ENCODE results near the gene MCOLN1. TPM values are rescaled to one million over a fixed set of nuclear protein-coding genes. Genes with fewer than 3 reads are reported as not detected.
A peak's percentile ranks its signal among the peaks of the same experiment; 100 is the strongest.

The MCOLN1 gene
- 16.5 and 18.3 TPM in 2 replicates for total RNA-seq
- long read RNA-seq = 0 reads

DNA sequence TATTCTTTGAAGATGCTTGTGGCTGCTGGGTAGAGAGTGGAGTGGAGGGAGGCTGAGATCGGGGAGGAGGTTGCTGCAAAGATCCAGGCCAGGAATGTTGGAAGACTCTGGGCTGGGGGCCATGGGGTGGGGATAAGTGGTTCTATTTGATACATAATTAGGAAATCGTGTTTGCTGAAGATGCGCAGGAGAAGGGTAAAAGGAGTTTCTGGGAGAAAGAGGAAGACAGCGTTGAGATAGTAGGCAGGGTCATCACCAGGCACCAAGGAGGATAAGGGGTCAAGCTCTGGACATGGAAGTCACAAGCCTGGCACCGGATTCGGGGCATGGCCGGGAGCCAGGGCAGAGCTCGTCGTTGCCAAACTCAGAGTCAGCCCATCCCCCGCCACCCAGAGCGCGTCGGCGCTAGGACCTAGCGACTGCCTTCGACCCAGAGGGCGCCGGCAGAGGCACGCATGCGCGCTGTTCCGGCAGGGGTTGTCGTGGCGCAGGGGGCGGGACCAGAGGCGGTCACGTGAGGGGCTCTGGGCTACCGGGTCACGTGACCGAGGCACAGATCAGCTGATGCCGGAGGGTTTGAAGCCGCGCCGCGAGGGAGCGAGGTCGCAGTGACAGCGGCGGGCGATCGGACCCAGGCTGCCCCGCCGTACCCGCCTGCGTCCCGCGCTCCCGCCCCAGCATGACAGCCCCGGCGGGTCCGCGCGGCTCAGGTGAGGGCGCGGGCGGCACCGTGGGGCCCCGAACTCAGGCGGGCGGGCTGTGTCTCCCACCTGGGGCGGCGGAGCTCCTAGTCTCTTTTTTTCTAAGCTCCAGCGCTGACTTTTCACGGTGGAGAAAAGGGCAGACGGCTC, at the start of gene MCOLN1:
Gene MCOLN1 (plus strand): TSS at position 553 of the 851 bp plus-strand sequence. CDS start 127 bp downstream, at position 680.
- peaks cover 12% of the 10 kb centered on the region for H3K4me1 Mint-ChIP-seq (ENCODE audit: low read depth)
- TF ChIP-seq, protein P1, sequence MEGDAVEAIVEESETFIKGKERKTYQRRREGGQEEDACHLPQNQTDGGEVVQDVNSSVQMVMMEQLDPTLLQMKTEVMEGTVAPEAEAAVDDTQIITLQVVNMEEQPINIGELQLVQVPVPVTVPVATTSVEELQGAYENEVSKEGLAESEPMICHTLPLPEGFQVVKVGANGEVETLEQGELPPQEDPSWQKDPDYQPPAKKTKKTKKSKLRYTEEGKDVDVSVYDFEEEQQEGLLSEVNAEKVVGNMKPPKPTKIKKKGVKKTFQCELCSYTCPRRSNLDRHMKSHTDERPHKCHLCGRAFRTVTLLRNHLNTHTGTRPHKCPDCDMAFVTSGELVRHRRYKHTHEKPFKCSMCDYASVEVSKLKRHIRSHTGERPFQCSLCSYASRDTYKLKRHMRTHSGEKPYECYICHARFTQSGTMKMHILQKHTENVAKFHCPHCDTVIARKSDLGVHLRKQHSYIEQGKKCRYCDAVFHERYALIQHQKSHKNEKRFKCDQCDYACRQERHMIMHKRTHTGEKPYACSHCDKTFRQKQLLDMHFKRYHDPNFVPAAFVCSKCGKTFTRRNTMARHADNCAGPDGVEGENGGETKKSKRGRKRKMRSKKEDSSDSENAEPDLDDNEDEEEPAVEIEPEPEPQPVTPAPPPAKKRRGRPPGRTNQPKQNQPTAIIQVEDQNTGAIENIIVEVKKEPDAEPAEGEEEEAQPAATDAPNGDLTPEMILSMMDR (IDR thresholded peaks at IDR 0.05; ENCODE audit: unreplicated experiment) = no peak
- H3K4me3 Mint-ChIP-seq (ENCODE audit: low read depth) = peak within 1 kb of the TSS; percentile 76
- no peaks in the 10 kb centered on the region for H3K27me3 Mint-ChIP-seq
- no peaks in the 10 kb centered on the region for H3K9me3 Mint-ChIP-seq (ENCODE audit: low read depth)
- H3K27ac Mint-ChIP-seq = peak within 1 kb of the TSS; percentile 41
- peak; percentile 100 for DNase-seq (ENCODE audit: low spot score, unreplicated experiment)
- peaks cover 11% of the 10 kb centered on the region for H3K36me3 Mint-ChIP-seq (ENCODE audit: insufficient read depth)

DNA sequence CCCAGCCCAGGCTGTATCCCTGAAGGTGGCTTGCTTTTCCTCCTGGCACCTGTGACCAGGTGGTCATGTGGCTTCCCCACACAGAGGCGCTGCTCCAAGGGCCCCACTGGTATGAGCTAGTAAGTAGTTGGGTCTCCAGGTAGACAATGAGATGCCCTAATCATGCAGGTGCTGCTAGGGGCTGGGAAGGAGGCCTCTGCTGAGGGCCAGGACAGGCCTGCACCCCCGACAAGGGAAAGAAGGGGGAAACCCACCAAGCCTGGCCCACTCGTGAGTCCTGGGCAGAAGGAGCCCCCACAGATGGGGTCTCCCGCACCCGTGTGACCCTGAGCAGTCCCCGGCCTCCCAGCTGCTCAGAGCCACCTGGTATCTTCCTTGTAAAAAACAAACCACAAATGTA, 46.8 kb upstream of the MCOLN1 start:
- Mint-ChIP-seq H3K27me3 (no peaks in the 10 kb centered on the region), H3K36me3 (ENCODE audit: insufficient read depth) (peaks cover 4% of the 10 kb centered on the region), H3K9me3 (ENCODE audit: low read depth) (no peaks in the 10 kb centered on the region), H3K27ac (no peak overlapping the region), H3K4me1 (ENCODE audit: low read depth) (peaks cover 5% of the 10 kb centered on the region), H3K4me3 (ENCODE audit: low read depth) (no peak overlapping the region)
- no peak for DNase-seq (ENCODE audit: low spot score, unreplicated experiment)
- TF ChIP-seq, protein P1 (IDR thresholded peaks at IDR 0.05; ENCODE audit: unreplicated experiment) = no peak

DNA sequence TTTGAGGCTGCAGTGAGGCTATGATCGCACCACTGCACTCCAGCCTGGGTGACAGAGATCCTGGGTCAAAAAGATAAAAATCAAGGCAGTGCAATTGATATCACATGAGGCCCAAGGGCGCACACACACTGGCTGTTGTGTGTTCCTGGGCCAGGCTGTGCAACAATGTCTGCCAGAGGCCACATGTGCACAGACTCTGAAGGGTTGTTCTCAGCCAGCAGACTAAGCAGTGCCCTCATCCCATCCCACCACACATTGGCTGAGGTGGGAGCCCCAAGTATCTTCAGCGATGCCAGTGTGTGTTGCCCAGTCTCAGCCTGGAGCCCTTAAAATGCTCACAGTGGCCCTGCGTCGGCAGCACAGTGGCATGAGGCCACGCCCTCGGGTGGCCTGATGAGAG, 46.2 kb upstream of the MCOLN1 start:
- Mint-ChIP-seq H3K27ac (peak overlapping the region; percentile 33), H3K9me3 (ENCODE audit: low read depth) (no peaks in the 10 kb centered on the region), H3K4me3 (ENCODE audit: low read depth) (no peak overlapping the region), H3K36me3 (ENCODE audit: insufficient read depth) (peaks cover 4% of the 10 kb centered on the region), H3K4me1 (ENCODE audit: low read depth) (peaks cover 6% of the 10 kb centered on the region), H3K27me3 (no peaks in the 10 kb centered on the region)
- TF ChIP-seq, protein P1 (IDR thresholded peaks at IDR 0.05; ENCODE audit: unreplicated experiment) = no peak
- no peak for DNase-seq (ENCODE audit: low spot score, unreplicated experiment)

DNA sequence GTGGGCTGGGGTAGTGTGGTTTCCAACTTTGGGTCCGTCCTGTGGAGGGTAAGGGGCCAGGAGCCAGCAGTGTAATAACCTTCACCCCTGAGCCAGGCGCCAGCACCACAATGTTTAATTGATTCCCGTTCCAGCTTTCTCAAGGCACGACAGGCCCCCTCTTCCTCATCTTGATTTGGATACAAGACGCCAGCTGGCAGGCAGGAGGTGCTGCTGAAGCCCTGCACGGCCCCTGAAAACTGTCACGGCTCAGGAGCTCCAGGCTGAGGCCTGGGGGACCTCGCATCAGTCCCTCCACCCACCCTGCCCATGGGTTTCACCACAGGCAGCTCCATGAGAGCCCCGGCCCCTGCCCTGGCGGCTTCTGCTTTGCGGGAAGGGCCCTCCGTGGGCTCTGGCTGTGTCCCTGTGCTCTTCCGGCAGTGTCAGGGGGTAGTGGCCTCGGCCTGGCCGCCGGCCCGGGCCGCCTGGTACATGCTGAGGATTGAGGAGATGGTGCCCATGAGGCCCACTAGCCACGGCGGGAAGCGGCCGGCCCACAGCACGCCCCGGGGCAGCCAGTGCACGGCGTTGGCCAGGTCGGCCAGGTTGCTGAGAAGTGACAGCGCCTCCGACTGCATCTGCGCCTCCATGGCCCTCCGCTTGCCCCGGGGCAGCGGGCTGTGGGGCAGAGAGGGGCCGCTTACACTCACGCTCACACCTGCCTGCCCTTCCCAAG, 45.5 kb upstream of the MCOLN1 start:
- Mint-ChIP-seq H3K4me1 (ENCODE audit: low read depth) (peaks cover 6% of the 10 kb centered on the region), H3K27me3 (no peaks in the 10 kb centered on the region), H3K36me3 (ENCODE audit: insufficient read depth) (peaks cover 3% of the 10 kb centered on the region), H3K27ac (peak overlapping the region; percentile 33), H3K9me3 (ENCODE audit: low read depth) (no peaks in the 10 kb centered on the region), H3K4me3 (ENCODE audit: low read depth) (no peak overlapping the region)
- DNase-seq (ENCODE audit: low spot score, unreplicated experiment) = no peak
- TF ChIP-seq, protein P1 (IDR thresholded peaks at IDR 0.05; ENCODE audit: unreplicated experiment) = no peak

DNA sequence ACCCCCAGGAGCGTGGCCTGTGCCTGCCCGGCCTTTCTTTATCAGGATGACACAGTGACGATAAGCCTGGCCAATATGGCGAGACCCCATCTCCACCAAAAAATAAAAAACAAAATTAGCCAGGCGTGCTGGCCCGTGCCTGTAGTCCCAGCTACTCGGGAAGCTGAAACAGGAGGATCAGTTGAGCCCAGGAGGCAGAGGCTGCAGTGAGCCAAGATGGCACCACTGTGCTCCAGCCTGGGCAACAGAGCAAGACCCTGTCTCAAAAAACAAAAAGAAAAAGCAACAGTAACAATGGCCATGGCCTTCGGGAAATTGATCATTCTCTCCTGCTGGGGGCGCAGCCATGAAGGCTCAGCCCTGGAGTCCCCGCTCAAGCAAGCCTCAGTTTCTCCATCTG, 44.7 kb upstream of the MCOLN1 start:
- no peaks in the 10 kb centered on the region for H3K27me3 Mint-ChIP-seq
- no peak for DNase-seq (ENCODE audit: low spot score, unreplicated experiment)
- peaks cover 1% of the 10 kb centered on the region for H3K36me3 Mint-ChIP-seq (ENCODE audit: insufficient read depth)
- H3K4me1 Mint-ChIP-seq (ENCODE audit: low read depth) = peaks cover 6% of the 10 kb centered on the region
- no peaks in the 10 kb centered on the region for H3K9me3 Mint-ChIP-seq (ENCODE audit: low read depth)
- H3K27ac Mint-ChIP-seq = no peak overlapping the region
- TF ChIP-seq, protein P1 (IDR thresholded peaks at IDR 0.05; ENCODE audit: unreplicated experiment) = no peak
- H3K4me3 Mint-ChIP-seq (ENCODE audit: low read depth) = no peak overlapping the region

Data from progenitor cell of endocrine pancreas (in vitro differentiated cells).